ENCODE results near the gene GFAP.
"Not testable (repeated sequence)": the region's sequence is repeated elsewhere in the genome, so short reads cannot be mapped to it uniquely, and the experiment has no call there.

Gene GFAP

DNA sequence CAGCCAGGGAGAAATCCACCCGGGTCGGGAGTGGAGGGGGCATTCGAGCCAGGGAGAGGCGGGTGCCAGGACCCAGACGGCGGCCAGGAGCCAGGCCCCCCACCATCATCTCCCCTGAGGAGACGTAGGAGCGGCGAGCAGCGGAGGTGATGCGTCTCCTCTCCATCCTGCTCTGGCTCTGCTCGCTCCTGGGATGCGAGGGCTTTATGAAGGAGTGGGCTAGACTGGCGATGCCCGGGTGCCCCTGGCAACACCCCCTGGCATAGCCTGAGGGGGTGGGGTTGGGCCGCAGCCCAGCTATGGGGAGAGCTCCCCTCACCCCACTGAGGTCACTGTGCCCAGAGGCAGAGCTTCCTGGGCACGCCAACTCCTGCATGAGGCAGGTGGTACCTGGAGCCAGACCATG lies at the start of gene GFAP:
Gene GFAP (minus strand): TSS at position 180 of the 406 bp plus-strand sequence. CDS start 14 bp downstream, at position 166.
- DNase-seq = no peak

DNA sequence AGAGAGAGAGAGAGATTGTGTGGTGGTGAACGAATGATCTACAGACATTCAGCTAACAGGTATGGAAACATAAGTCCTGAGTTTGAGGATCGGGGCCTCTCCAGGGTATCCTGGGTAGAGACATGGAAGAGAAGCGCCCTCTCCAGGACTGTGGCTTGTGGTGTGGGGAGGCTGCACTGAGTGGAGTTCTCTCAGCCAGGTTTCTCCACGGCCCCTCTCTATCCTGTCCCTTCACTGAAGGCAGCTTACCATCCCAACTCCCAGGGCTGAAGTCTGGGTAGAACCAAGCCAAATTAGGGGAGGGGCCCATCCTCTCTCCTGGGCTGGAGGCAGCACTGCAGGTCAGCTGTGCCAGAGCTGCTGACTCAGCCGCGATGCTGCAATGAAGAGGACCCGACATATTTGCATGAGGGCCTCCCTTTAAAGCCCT lies 46.6 kb upstream of the GFAP start:
- DNase-seq = no peak

DNA sequence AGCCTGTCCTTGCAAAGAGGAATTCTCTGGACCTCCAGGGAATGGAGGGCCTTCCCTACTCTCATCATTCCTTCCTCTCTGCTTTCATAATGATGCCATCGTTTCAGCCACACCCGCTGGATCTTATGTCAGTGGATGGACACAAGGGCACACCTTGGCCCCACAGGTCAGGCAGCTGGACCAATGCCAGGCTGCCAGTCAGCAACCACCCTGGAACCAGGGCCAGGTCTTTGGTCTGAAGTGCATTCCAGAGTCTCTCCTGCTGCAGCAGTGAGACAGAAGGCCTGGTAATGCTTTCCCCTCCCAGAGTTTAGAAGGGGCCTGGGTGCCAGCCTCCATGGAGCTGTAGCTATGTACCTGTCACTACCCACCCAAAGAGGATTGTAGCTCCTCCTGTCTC lies 45.4 kb upstream of the GFAP start:
- no peak for DNase-seq

DNA sequence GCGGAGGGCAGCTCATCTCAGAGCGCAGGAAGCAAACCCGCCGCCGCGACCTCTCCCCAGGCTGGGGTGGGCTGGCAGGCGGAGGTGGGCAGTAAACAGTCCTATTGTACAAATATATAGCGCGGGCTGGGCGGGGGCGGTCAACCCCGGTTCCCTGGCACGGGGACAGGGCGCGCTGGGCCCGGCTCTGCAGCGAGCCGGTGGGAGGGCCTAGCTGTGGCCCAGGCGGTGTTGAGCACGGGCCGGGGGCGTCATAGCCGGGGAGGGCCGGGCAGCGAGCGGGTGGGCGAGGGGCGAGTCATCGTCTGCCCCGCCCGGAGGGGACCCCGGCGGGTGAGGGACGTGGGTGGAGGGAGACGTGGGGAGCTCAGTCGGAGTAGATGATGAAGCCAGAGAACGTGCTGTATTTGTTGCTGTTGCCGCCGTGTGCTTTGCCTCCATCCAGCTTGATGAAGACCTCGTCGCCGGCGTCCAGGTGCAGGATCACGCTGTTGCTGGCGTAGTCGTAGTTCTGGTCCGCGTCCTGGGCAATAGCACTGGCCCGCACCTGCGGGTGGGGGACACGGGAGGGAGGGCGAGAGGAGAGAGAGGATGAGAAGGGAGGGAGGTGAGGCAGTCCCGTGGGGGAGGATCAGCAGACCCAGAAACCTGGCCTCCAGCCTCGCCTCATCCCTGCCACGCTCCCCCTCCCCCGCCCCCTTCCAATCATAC lies 44.7 kb upstream of the GFAP start:
- DNase-seq = no peak

DNA sequence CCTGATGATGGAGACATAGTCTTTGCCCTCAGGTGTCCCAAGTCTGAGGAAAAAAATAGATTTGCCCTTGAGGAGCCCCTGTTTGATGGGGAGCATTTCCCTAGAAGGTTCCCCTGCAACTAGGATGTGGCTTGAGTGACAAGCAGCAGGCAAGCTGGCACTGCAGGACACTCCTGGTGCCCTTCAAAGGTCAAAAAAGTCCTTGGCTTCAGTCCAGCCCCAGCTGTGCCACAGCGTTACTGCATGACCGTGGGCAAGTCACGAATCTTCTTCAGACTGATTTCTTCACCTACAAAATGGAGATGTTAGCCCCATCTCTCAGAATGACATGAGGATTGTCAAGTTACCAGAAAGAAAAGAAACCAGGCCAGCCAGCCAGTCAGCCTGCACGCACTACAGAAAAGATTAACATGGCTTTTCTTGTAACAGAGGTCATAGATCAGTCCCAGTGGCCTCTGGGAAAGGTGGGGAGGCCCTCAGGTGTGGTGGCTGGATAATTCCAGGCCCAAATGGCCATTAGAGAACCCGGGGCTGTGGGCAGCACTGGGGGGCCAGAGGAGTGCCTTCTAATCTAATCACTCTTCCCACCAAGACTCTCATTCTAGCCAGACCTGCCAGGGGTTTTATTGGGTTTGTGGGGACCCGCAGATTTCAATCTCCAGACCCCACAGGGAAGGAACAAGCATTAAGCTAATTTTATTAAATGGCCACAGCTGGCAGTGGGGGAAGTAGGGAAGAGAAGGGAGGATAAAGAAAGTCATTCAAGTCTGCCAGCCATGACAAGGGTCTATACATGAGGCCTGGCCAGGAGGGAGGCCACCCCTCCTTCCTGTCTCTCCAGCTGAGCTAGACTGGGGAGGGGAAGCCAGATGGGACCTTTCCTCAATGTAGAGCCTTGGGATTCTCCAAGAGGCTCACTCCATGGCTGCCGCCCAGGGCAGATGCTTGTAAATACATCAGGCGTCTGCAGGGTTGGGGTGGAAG lies 42.0 kb upstream of the GFAP start:
- DNase-seq = no peak

DNA sequence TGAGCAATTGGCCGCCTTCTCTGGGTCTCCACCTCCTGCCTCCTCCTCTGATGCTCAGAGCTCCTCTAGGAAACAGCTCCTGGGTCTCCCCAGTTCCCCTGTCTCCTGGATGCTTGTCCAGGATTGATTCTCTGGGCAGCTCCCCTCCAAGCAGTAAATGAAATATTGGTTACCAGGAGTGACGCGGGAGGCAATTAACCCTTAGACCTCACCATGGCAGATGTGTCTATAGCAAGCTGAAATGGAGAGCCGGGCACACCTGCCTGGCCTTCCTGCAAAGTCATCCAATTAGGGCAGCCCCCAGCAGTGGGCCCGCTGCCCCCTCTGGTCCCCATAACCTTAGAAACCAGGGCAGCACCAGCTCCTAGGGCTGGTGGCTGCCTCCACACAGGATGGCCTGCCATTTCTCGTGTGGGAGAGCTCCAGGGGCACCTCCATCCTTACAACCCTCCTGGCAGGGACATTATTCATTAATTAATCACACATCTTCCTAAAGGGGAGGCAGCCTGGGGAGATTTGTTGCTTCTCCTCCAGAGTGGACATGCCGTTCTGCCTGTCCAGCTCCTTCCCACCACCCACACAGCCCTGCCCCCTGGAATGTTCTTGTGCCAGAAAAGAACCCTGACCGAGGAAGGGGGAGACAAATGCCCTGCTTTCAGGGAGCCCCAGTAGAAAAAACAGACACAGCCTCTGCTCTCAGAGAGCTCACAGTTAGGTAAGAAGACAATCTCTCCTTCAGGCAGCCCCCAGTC lies 40.5 kb upstream of the GFAP start:
- DNase-seq = no peak

DNA sequence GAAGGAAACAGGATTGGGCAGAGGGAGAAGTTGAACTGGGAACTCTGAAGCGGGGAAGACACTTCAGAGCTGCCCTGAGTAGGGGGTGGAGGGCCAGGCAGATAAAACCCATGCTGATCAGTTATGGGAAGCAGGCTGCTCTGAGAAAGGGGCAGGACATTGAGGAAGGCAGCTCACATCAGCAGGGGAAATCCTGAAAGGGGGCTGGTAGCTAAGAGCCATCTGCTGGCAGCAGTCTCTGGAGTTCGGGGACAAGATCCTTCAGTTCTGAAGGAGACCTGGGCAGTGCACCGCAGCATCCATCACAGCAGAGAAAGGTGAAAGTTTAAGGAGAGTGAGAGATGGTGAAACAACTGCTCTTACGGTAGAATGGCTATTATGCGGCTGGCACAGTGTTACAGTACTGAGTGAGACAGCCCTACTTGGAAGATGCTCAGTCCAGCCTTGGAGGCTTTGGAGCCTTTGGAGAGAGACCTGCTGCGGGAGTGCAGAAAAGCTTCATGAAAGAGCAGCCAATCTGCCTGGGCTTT lies 37.7 kb upstream of the GFAP start:
- DNase-seq = no peak

DNA sequence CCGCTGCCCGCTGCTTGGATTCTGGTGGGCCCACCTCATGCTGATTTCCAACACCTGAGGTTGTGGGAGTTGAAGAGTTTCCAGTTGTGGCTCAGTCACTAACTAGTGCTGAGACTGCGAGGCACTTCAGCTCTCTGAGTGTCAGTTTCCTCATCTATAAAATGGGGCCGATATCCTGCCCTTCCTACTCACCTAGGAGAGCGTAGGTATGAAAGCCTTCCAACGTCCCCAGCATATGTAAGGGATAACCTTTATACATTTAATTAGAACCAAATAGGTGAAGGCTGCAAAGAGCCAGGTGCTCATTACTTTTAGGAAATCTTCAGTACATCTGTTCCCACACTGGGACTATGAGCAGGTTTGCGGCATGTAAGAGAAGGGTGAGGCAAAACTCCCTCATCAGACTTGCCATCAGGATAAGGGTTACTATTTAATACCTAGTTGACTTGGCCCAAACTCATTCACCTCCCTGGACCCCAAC lies 33.1 kb upstream of the GFAP start:
- DNase-seq = no peak

DNA sequence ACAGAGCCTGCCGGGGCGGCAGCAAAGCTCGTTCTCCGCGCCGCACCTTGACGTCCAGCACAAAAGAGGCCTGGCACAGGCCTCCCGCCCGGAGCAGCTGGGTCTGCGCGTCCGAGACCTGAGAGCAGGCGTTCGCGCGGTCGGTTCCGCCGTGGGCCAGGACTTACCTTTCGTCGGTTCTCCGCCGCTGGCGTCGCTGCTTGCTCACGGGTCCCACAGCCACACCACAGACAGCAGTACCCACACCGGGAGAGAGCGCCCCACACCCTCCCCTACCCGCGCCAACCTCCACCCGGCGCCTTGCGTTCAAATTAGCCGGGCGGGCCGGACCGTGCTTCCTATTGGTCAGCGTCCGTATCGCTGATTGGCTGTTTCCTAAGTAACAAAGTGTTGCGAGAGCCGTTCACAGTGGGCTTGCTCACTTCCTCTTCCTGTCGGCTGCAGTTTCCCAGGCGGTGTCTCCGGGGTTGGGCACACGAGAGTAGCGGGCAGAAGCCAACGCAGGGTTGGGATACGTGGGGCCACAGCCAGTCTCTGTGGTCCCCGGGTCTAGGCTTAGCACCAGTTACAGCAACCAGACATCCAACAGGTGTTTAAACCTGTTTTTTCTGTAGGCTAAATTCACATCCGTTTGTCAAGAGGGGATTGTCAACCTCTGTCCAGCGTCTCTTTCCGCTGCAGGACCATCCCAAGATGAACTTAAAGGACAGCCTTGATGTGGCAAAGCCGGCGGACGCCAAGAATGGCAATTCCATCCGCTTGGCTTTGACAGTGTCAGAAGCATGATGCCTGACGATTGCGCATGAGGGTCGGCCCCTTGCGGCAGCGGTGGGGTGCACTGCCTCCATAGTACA lies 32.4 kb upstream of the GFAP start, which contains the start of gene KIF18B:
Gene KIF18B (minus strand): TSS at position 313 of the 854 bp plus-strand sequence. CDS start 11,429 bp downstream, outside the sequence.
- peak; percentile 93 for DNase-seq

DNA sequence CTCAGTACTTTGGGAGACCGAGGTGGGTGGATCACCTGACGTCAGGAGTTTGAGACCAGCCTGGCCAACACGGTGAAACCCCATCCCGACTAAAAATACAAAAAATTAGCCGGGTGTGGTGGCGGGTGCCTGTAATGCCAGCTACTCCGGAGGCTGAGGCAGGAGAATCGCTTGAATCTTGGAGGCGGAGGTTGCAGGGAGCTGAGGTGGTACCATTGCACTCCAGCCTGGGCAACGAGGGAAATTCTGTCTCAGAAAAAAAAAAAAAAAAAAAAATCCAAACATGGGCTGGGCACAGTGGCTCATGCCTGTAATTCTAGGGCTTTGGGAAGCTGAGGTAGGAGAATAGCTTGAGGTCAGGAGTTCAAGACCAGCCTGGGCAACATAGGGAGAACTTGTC lies 30.4 kb upstream of the GFAP start:
- DNase-seq = not testable (repeated sequence)

DNA sequence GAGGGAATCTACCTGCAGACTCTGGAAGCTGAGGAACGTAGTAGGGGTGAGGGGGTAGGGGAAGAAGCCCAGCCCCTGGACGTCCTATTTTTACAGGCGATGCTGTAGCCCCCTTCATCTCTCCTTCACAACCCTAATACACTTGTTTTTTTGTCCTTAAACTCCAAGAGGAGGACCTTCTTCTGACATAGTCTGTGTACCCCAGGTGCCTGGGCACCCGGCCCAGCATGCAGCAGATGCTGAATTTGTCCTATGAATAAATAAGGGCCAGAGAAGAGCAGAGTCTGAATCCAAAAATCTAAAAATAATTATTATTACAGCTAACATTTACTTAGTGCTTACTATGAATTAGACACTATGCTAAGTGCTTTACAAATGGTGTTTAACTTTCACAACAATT lies 27.2 kb upstream of the GFAP start:
- DNase-seq = no peak

DNA sequence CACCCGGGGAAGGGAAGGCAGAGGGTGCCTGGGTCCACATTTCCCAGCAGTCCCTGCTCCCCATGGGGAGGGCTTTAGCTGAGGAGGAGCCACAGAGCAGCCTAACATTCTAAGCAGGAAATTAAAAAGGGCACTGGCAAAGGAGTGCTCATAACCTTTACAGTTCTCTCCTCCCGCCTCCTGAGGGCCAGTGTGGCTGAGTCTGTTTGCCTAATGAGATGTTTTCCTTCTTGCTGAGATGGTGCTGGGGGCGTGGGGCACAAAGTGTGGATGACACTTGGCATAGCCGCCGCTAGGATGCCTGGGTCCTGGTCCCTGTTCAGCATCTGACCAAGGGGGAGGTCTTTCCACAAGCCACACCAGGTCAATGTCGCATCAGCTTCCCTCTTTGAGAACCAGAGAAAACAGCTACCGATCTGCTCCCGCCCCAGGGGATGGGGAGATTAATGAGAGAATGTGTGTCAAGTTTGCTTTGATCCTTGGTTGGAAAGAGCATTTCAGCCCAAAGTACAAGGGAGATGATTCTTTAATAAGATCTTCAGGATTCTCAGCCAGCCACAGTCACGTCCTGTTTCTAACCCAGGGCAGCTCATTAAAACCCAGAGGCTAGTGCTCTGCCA lies 26.5 kb upstream of the GFAP start:
- no peak for DNase-seq

DNA sequence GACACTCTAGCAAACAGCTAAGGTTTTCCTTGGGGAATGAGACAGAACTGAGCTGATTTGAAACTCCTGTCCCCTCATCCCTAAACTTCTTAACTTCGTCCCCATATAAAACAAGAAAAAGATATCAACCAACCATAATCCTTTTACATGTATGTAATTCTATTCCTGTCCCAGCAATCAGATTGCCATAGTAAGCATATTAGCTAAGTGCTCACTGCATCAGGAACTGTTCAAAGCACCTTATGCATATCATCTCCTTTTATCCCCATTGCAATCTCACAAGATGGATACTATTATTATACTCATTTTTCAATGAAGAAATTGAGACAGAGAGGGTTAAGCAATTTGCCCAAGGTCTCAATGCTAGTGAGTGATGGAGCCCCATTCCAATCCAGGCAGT lies 25.5 kb upstream of the GFAP start:
- DNase-seq = no peak

DNA sequence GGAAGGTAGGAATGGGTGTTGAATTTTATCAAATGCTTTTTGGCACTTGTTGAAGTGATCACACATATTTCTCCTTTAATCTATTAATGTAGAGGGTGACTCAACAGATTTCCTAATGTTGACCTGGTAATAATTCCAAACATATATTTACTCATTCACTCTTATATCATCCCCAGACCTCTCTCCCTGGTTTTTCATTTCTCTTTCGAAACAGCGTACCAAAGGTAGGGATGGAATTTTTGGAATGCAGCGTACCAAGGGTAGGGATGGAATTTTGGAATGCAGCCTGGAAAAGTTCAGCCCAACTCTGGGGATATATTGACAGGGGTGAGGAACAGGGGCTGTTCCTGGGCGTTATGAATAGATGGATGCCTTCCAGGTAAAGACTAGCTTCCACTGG lies 25.0 kb upstream of the GFAP start:
- DNase-seq = no peak

DNA sequence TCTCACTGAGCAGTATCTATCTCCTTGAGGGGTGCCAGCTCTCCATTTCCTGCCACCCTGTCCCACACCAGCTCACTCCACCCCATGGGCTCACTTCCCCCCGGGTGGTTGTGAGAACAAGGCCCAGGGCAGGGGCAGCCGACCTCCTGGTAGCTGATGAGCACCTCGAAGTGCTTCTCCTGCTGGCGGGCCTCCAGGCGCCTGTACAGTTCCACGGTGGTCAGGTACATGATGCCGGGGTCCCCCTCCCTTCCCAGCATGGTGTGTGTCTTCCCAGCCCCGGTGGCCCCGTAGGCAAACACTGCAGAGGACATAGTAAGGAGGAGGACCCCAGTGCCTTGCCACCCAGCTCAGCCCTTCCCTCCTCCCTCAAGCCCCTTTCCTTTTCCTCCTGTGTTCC lies 19.8 kb upstream of the GFAP start:
- DNase-seq = no peak

DNA sequence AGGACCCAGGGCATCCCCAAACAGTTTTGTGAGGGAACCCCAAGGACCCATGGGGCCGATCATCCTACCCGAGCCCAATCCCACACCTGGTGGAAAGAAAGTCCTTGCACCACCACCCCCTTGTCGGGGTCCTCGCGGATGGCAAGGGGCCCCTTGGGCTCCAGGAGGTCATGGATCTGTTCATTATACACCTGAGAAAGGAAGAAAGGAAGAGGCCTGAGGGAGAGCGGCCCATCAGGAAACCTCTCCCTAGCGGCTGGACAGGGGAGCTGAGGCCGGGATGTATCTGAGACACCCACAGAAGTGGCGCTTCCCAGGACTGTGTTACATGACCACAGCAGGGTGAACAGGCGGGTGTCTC lies 19.4 kb upstream of the GFAP start:
- no peak for DNase-seq

DNA sequence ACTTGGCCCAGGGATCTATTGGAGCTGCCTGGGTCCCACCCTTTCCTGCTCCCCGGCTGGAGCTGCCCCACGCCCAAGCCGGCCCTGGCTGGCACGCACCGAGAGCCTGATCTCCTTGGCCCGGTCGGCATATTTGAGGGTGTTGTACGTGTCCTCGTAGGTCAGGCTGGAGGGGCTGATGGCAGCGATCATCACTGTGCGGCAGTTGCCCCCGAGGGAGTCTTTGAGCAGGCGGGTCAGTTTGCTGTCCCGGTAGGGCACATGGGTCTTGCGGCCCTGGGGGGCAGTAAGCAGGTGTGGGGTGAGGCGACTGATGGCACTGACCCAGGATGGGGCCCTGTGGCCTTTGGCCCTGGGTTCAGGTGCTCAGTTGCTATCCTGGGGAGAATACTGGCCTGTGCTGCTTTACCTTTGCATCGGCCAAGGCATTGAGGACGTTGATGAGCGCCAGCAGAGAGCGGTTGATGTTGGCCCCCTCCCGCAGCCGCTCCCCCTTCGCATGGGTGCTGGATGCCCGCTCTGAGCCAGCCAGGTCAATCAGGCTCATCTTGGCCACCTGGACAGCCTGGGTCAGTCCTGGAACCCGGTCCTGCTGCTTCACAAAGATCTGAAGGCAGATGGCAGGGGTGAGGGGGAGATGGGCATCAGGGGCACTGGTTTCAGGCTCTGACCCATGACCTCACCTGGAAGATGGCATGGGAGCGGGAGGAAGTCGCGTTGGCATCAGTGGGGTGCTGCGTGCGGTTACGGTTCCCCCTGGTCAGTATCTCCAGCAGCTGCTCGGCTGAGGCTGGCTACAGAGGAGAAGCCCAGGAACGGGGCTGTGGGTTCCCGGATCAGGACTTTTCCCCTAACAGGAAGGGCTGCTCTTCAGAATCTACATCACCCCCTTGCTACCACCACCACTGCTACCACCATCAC lies 18.8 kb upstream of the GFAP start:
- DNase-seq = no peak

DNA sequence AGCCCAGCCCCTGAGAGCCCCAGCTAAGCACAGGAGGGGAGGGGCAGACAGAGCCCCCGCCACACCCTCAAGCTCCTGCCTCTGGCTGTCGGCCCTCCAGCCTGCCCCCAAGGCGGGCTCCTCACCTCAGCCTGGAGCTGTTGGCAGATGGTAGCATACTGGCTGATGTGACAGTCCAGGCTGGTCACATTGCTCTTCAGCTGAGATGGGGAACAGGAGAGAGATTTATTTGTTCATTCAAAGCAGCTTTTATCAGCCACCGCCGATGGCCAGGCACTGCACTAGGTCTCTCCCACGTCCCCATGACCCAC lies 17.4 kb upstream of the GFAP start:
- no peak for DNase-seq

DNA sequence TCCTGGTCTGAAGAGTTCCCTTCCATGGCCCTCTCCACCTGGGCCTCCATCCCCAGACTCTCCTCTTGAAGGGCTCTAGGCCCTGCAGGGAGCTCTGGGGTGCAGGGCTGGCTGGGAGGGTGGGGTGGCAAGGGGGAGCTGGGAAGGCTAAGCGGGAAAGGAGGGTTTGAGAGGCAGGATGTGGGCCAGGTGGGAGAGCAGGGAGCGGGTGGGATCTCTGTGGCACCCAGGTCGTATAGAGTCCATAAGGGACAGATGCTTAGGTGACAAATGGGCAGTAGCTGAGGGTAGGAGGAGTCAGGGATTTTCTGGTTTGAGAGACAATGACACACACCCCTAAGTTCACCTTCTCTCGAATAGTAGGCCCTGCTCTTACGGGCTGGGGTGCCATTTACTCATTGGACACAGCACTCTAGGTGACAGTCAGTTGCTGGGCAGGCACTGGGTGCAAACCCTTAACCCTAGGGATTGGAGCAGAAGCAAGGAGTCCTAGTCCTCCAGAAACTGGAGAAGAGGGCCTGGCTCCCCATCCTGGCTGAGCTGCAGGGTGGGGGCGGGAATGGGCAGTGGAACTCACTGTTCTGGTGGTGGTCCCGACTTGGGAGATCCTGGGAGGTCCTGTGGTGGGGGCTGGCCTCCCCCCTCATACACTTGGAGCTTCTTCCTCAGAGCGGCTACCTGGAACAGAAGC lies 16.9 kb upstream of the GFAP start:
- DNase-seq = no peak

DNA sequence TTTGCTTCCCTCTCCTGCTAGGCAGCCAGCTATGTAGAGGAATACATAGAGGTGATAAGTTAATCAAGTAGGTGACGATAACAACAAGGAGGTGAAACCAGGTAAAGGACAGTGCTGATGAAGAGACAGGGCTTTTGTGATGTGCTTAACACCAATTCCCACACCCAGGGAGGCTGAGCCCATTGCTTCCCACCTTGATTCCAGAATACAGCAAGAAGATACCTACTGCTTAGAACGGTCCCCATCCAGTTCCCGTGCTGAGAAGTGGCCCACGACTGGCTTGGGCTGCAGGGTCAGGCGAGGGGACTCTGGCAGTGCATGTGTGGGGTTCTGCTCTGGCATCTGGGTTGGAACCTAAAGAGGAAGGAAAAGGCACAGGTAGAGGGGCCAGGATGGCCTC lies 16.1 kb upstream of the GFAP start:
- DNase-seq = no peak

Measured in NCI-H524 treated with DMSO at 0.1 percent for 48 hours (cell line).